RPMI8226 (cell line): Measurements from ENCODE around the gene AANAT.
A peak's percentile ranks its signal among the peaks of the same experiment; 100 is the strongest.

Experiments used
- DNase-seq: peaks from one replicate; pipeline ENCODE4 v3.0.0-alpha.2; 2015

The AANAT gene

DNA sequence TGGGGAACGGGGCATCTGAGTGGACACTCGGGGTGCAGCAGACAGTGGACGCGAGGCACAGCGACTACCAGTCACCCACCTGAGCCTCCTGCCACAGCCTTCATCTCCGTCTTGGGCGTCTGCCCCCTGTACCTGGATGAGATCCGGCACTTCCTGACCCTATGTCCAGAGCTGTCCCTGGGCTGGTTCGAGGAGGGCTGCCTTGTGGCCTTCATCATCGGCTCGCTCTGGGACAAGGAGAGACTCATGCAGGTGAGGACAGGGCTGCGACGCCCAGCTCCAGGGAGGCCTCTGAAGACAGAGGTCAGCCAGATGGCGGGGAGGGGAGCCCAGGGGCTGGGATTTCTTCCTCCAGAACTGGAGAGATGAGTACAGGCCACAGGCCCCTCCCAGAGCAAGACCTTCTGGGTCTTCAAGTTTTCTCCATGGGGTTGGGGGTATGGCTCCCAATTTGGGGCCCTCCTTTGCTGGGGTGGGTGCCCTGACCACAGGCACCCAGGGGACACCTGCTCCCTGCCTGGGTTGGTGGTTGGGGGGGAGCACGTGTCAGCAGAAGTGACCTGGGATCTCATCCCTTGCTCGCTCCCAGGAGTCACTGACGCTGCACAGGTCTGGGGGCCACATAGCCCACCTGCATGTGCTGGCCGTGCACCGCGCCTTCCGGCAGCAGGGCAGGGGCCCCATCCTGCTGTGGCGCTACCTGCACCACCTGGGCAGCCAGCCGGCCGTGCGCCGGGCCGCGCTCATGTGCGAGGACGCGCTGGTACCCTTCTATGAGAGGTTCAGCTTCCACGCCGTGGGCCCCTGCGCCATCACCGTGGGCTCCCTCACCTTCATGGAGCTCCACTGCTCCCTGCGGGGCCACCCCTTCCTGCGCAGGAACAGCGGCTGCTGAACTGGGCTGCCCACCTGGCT lies 1.9 kb downstream of the AANAT start:
- no peak for DNase-seq

DNA sequence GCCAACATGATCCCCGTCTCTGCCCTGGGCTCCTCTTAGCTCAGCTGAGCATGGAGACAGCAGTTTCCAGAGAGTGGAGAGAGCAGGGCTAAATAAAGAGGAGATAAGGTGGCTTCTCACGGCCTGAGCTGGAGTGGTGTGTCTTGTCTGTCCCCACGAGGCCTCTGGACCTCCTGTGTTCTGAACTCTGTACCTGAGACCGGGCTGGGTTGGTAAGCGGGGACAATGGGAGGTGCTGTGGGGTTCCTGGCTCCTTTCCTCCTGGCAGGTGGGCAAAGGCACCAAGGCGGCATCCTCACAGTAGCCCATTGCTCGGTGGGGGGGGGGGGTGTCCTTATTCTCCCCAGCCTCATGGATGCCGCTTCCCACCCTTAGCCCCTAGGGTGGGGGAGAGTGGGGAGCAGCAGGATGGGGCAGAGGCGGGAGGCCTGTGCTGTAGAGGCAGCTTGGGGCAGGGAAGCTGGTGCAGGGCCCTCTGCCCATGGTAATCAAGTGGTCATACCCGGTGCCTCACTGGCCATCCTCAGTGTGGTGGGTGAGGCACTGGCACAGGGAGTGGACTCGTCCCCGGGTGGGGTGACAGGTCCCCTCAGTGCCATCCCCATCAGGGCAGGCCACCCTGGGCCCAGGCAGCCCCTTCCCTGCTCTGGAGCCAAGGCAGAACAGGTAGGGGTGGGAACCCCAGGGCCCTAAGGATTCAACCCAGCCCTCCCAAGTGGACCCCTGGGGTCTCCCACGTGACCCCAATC lies 2.8 kb downstream of the AANAT start:
- DNase-seq: no peak

DNA sequence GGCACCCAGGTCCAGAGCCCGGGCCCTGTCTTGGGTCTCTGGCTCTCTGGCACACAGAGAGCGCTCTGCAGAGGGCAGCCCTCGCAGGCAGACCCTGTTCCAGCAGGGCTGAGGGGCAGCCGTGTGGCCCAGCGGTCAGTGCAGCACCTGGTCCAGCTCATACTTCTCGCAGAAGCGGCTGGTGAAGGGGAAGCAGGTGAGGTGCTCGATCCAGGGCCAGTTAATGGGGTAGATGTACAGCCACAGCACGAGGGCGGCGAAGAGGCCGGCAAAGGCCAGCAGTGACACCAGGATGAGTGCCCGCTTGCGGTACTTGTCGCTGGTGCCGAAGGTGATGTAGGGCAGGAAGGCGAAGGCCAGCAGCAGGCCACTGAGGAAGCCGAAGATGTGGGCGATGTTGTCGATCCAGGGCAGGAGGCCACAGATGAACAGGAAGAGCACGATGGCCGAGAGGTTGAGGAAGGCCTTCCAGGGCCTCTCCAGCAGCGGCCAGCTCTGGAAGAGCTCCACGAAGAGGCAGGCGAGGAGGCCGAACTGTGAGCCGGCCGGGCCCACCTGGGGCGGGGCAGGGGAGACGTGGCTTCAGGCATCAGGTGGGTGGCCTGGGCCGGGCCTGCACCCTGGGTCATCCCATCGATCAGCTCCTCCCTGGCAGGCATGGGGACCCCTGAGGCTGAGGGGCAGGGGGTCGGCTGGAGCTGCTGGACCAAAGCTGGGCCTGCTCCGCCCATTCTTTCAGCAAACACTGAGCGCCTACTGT lies 4.3 kb downstream of the AANAT start:
- no peak for DNase-seq

DNA sequence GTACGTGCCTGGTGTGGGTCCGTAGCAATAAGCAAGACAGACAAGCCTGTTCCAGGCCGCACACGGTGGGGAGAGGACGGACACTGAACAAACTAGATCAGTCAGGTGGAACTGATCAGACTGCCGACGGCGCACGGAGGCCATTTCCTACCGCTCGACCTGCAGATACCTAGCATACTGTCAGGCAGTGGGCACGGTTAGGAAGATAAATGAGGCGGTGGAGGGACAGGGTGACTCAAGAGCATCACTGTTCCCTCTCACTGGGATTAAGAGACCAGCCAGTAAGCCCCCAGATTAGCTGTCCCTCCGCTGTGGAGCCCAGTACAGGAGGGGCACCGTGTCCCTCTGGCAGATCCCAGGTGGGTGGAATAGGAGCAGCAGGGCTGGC lies 4.8 kb downstream of the AANAT start:
- no peak for DNase-seq

DNA sequence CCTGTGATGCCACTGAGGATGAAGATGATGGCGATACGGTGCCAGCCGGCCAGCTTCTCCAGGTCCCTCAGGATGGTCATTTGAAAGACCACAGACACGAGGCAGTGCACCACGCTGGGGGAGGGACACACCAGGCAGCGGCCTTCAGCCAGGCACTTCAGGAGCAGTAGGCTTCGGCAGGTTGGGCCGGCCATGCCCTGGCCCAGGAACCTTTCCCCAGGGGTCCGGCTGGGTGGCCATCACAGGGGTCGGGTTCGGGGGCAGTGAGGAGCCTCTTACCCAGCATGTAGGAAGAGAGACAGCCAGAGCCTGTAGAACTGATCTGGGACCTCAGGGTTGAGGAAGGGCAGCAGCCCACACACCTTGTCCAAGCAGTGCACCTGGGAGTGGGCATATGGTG lies 5.3 kb downstream of the AANAT start:
- DNase-seq: no peak

DNA sequence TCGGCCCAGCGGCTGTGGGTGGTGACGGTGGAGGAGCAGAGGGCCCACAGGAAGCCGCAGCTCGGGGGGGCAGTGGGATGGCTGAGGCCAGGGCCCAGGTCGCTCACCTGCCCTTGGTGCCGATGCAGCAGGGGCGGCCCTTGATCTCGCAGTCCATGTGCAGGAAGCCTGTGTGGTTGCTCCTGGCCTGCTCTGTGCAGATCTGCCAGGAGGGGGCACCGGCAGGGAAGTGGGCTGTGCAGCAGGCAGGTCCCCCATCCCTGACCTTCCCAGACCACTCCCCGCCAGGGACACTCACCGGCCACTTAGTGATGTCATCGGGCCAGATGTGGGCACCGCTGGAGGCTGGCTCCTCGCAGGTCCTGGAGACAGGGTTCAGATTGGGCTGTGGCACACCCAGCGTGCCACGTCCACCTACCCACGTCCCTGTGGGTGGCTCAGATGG lies 6.2 kb downstream of the AANAT start:
- DNase-seq: no peak

DNA sequence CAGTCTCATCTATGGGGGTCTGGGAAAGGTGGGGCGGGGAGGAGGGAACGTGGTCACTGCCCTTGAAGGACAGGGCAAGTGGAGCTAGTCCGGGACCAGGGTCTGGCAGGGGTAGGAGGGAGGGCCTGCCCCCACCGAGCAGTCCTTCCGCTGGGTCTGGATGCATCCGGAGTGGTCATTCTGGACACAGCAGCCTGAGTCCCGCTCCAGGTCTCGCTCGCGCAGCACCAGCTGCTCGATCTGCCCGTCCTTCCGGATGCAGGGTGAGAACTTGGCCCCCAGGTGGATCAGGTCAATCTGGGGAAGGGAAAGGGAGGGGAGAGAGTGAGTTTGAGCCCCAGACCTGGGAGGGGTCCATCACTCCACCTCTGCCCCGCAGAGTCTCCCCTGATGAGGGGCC lies 6.8 kb downstream of the AANAT start:
- DNase-seq: no peak

DNA sequence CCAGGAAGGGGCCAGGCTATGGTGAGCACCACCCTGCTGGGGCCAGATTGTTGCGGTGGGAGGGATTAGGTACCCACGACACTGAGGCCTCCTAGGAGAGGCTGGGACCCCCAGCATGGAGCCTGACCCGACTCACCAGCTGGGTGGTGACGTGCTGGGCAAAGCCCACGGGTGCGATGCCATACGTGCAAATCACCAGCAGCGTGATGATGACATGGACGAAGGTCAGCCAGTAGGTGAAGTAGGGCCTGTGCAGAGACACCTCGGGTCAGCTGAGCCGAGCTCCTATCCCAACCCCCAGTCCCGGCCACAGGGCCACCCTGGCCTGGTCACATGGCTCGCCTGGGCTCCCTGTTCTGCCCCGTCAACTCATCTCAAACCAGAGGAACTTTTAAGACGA lies 7.5 kb downstream of the AANAT start:
- no peak for DNase-seq

DNA sequence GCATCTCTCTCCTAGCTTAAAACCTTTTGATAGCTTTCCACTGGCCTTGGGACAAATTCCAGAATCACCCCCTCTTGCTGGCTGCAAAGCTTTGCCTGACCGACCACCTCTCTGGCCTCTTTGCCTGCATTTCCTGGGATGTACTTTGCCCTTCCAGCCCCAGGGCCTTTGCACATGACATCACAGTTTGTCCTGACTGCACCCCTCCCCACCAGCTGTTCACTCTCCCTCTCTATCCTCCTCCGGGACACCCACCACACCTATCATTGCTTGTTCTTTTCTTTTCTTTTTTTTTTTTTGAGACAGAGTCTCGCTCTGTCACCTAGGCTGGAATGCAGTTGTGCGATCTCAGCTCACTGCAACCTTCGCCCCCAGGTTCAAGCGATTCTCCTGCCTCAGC lies 7.9 kb downstream of the AANAT start:
- DNase-seq: no peak

DNA sequence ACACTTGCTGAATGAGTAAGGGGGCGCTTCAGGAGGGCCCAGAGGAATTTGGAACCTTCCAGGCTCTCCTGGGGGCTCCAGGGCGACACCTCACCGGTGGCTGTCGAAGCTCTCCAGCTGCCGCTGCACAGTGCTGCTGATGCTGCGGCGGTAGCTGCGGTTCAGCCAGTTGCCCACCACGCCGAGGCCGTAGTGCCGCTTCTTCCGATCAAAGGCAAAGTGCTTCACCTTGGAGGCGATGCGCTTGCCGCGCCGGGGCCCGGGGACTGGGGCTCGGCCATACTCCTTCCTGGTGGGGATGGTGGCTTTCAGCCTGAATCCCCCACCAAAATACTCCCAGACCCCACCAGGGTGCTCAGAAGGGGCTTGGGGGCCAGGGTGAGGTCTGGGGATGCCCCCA lies 9.3 kb downstream of the AANAT start:
- DNase-seq: no peak

DNA sequence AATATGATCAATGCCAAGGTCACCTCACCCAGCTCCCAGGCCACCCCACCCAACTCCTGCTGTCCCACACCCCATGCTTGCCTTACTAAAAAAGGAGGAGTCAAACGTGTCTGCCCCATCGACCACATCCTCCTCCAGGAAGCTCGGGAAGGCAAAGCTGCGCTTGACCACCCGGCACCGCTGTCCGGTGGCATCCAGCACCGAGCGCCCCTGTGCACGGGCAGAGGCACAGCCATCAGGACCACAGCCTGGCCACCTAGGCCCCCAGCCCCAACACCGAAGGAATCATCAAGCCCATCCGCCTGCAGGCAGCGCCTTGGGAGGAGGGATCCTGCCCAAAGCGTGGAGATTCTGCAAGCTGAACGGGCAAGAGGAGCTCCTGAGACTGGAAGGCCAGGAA lies 10.2 kb downstream of the AANAT start:
- DNase-seq: no peak

DNA sequence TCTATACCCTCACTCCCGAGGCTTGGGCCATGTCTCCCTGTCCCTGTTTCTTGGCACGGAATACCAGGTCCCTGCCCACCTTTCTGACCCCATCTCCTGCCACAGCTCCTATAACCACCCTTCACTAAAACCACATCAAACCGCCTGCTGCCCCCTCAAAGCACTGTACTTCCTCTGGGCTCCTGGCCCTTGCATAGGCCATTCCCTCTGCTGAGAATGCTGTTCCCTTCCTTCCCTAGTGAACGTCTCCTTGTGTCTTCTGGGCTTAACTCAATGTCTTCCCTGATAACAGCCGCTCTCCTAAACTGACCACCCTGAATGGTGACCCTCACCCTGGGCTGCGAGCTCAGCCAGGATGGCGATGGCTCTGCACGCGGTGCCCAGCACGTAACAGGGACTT lies 10.7 kb downstream of the AANAT start:
- DNase-seq: no peak

DNA sequence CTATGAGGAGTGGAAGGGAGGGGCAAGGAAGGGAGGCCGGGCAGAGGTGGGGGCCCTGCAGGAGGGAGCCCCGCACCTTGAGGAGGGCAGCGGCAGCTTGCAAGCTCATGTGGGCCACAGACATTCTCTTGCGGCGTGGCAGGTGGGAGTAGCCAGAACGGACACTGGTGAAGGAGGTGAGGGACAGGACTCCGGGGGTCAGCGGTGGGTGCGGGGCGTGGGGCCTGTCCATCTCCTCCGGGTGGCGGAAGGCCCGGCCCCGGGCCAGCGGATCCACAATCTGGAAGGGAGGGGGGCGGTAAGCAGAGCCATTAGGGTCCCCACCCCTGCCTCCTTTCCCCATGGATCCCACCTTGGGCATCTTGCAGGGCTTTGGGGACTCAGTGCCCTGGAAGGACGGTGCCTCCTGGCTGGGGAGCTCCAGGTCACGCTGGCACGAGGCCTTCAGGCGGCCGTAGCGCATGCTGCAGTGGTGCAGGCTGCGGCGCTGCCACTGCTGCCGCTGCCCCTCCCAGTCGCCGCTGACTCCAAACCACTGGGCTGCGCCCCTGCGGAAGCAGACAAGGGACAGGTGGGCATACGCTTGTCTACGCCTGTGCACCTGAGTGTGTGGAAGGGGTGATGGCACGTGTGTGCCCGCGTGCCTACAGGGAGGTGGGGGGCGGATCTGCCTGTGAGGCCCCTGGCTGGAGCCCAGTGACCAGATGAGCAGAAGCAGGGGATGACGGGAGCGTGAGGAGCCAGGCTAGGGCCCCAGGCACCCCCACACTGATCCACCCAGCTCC lies 11.5 kb downstream of the AANAT start:
- DNase-seq: no peak

DNA sequence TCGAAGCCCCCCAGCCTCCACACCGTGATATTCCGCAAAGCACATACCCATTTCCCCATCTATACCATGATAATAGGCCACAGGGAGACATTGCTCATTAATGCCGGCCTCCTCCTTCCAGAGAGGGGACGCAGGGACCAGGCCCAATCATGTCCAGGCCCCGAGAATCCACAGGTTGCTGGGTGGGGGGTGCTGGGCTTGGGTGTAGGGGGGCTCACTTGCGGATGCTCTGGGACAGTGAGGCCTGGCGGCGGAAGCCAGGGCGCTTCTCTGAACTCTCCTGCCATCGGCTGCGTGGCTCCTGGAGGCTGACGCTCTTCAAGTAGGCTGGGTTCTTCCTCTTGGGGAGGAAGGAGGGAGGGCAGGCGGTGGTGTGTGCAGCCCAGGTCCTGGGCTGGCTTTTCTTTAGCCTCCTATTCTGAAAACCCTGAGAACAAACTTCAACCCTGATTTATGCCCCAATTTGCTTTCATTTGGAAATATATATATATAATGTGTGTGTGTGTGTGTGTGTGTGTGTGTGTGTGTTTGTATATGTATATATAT lies 12.2 kb downstream of the AANAT start:
- DNase-seq: no peak

DNA sequence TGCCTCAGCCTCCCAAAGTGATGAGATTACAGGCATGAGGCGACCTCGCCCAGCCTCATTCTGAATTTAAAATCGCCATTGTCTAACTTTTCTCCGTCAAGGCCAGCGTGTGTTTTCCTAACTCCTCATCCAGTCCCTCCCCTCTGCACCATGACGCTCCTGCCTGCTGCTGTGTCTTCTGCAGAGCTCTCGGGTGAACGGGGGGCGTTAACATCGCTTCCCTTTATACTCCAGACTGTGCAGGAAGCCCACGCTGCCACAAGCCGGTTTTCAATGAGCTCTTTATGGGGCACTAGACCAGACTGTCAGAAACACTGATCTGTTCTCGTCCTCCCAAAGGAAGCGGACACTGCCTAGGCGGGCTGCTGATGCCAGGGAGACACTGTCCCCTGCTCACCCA lies 13.2 kb downstream of the AANAT start:
- DNase-seq: no peak

DNA sequence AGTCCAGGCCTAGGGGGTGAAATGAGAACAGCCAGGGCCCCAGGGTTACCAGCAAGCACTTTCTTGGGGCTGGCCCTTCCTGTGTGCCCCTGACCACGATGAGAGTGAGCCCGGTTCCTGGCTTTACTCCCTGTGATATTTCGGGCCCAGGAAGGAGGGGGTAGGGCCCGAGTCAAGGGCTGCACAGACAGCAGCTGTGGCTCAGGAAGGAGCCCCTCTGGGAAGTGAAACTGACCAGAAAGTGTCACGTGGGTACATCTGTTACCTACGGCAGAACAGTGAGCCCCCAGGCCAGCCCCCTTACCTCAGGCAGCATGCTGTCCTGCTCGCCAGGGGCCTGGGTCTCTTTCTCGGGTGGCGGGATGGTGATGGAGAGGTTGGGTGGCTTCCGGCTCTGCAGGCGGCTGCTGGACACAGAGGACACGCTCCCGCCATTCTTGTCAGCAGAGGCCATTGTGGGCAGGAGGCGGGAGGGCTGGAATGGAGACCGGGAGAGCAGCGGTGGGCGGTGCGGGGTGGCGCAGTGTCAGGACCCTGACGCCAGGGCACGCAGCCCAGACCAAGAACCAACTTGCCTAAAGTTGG lies 13.8 kb downstream of the AANAT start:
- DNase-seq: peak; percentile 91

DNA sequence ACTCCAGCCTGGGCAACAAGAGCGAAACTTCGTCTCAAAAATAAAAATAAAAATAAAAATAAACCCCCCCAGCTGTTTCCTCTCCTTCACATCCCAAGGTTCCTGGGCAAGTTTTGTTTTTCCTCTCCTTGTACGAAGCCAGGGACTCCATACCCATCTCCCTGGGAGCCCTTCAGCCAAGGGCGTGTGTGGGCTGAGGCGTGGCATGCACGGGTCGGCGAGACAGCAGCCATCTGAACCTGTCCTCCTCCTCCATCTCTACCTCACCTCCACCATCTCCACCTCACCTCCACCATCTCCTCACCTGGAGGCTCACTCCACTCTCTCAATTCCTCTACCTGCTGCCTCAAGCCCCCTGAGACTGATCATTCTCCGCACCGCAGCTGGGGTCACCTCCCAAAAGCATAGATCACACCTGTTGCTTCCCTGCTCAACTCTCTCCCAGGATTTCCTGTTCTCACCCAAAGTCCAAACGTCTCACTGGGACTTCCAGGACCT lies 16.9 kb downstream of the AANAT start:
- no peak for DNase-seq

DNA sequence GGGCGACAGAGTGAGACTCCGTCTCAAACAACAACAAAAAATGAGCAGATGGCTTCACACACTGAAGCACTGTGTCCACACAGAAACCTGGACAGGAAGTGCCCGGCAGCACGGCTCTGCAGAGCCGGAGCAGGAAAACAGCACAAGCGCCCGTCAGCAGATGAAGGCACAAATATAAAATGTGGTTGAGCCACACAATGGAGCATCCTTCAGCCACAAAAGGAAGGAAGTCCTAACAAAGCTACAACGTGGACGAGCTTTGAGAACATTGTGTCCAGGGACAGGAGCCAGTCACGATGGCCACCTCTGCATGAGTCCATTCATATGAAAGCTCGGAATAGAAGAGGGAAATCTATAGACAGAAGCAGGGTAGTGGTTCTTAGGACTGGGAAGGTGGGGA lies 18.2 kb downstream of the AANAT start:
- DNase-seq: no peak

DNA sequence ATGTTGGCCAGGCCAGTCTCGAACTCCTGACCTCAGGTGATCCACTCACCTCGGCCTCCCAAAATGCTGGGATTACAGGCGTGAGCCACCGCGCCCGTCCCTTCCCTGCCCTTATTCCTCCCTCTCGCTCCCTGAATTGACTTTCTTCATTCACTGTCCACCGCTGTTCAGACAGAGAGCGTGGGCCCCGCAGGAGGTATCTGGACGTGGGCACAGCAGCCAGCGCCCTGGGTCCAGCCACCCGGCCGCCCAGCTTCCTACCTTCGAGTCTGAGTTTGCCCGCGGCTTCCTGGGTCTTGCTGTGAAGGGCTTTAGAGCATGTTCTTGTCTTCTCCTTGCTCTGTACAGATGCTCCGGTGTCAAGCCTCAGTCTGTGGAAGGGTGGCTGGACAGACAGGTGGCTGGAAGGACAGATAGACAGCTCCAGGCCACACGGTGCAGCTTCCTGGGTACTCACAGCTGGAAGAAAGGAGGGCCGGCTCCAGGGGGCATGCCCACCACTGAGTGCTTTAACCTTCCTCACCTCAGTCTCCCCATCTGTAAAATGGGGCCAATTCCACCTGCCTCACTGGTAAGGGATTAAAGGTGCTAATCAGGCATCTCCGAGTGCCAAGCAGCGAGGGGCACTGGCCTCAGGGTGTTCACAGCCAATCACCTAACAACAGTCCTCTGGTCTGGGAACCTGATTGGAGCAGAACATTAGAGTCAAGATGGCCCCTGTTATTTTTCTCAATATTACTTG lies 20.2 kb downstream of the AANAT start:
- no peak for DNase-seq

DNA sequence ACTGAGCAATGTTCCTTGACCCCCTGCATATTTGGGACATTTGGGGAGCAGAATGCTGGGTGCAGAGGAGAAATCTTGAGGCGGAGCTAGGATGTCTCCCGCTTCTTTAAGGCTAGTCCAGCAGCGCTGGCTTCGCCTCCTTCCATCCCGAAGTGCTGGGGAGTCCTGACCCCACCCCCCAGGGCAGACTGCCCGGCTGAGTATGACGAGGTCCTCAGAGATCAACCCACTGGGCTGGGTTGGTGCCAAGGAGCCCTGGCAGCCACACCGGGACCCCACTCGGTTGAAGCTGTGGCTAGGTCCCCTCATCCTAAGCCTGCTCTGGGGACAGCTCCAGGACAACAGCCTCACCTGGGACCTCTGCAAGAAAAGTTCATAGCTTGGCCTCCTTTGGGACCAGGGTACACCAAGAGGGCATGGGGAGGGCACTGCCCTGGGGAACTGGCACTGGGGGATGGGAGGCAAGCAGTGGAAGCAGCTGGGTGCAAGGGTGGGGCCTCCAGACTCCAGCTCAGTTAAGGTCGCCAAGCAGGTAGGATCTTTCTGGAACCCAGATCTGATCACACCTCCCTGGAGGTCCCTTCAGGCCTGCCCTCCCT lies 22.8 kb downstream of the AANAT start:
- DNase-seq: peak; percentile 43
